BE2C (cell line): ENCODE results near the gene TMEM101.
A peak's percentile ranks its signal among the peaks of the same experiment; 100 is the strongest.
"Not testable (repeated sequence)": the region's sequence is repeated elsewhere in the genome, so short reads cannot be mapped to it uniquely, and the experiment has no call there.

Source experiments
- DNase-seq: peaks from one replicate; pipeline ENCODE4 v3.0.0-alpha.2; 2020
- H3K27me3 ChIP-seq: fragments of 250-450 bp; sonication (Bioruptor Pico); 2 replicates; pipeline ENCODE4 v1.5.1; 2020; ENCODE audit warnings: mild to moderate bottlenecking
- H3K36me3 ChIP-seq: fragments of 250-450 bp; sonication (Bioruptor Pico); 2 replicates; pipeline ENCODE4 v1.5.1; 2020; ENCODE audit warnings: mild to moderate bottlenecking
- H3K4me1 ChIP-seq: fragments of 250-450 bp; sonication (Bioruptor Pico); 2 replicates; pipeline ENCODE4 v1.5.1; 2020
- H3K4me3 ChIP-seq: 2 replicates; pipeline ENCODE4 v1.5.1; 2011; ENCODE audit warnings: low read depth, low read length
- H3K9me3 ChIP-seq: fragments of 250-450 bp; sonication (Bioruptor Pico); 2 replicates; pipeline ENCODE4 v1.5.1; 2020
- CTCF ChIP-seq: IDR thresholded peaks from 2 replicates; pipeline ENCODE4 v1.5.1; 2012; ENCODE audit warnings: mild to moderate bottlenecking, low read depth, low read length

TMEM101 gene

GRCh38 chr17:43975898-43976297 lies 38.9 kb downstream of the TMEM101 start:
- H3K4me3 ChIP-seq: no peak overlapping the region
- no peak for TF ChIP-seq CTCF
- no peaks in the 10 kb centered on the region for H3K9me3 ChIP-seq
- no peaks in the 10 kb centered on the region for H3K4me1 ChIP-seq
- DNase-seq: no peak
- H3K27me3 ChIP-seq: no peaks in the 10 kb centered on the region
- H3K36me3 ChIP-seq: no peaks in the 10 kb centered on the region

- no peaks in the 10 kb centered on the region for H3K27me3 ChIP-seq
- DNase-seq: peak; percentile 68
- H3K9me3 ChIP-seq: no peaks in the 10 kb centered on the region
- no peaks in the 10 kb centered on the region for H3K4me1 ChIP-seq
- no peak for TF ChIP-seq CTCF
- peak overlapping the region; percentile 42 for H3K4me3 ChIP-seq
- H3K36me3 ChIP-seq: no peaks in the 10 kb centered on the region
Observed at GRCh38 chr17:43974382-43975266, 40.1 kb downstream of the TMEM101 start.

- H3K4me3 ChIP-seq, H3K27me3 ChIP-seq, H3K9me3 ChIP-seq, H3K4me1 ChIP-seq, DNase-seq, H3K36me3 ChIP-seq: not testable (repeated sequence)
Observed at GRCh38 chr17:43972444-43973212, 42.1 kb downstream of the TMEM101 start.

GRCh38 chr17:43971436-43971835 lies 43.3 kb downstream of the TMEM101 start:
- H3K4me1 ChIP-seq, H3K36me3 ChIP-seq, DNase-seq, H3K27me3 ChIP-seq, H3K4me3 ChIP-seq, H3K9me3 ChIP-seq: not testable (repeated sequence)

GRCh38 chr17:43970366-43970765 lies 44.4 kb downstream of the TMEM101 start:
- Histone ChIP-seq H3K4me1 (no peaks in the 10 kb centered on the region), H3K4me3 (no peak overlapping the region), H3K9me3 (no peaks in the 10 kb centered on the region), H3K36me3 (no peaks in the 10 kb centered on the region), H3K27me3 (no peaks in the 10 kb centered on the region)
- no peak for DNase-seq
- no peak for TF ChIP-seq CTCF

- DNase-seq: no peak
Observed at GRCh38 chr17:43967251-43967875, 47.4 kb downstream of the TMEM101 start.

More at GRCh38 chr17:43967251-43967875, 47.4 kb downstream of the TMEM101 start:
- H3K9me3 ChIP-seq: no peaks in the 10 kb centered on the region
- no peak overlapping the region for H3K4me3 ChIP-seq
- no peaks in the 10 kb centered on the region for H3K36me3 ChIP-seq
- H3K27me3 ChIP-seq: no peaks in the 10 kb centered on the region
- H3K4me1 ChIP-seq: no peaks in the 10 kb centered on the region
- no peak for TF ChIP-seq CTCF
